ENCODE measurements around the gene OVCH1.

GRCh38 chr12:29544428-29545101 lies 47.1 kb upstream of the OVCH1 start:
- TF ChIP-seq POLR2A (IDR thresholded peaks at IDR 0.05; ENCODE audit: extremely low read depth, insufficient read length) (no peak), CTCF (IDR thresholded peaks at IDR 0.05; ENCODE audit: low read depth, low read length) (no peak)

Measured in NB4 (cell line).